ENCODE data around the gene CAMSAP3. TPM values are rescaled to one million over a fixed set of nuclear protein-coding genes. Genes with fewer than 3 reads are reported as not detected.
"Not testable (repeated sequence)": the region's sequence is repeated elsewhere in the genome, so short reads cannot be mapped to it uniquely, and the experiment has no call there.

CAMSAP3 gene
- total RNA-seq, 1 experiment from 2014 or later = 6.7 TPM

DNA sequence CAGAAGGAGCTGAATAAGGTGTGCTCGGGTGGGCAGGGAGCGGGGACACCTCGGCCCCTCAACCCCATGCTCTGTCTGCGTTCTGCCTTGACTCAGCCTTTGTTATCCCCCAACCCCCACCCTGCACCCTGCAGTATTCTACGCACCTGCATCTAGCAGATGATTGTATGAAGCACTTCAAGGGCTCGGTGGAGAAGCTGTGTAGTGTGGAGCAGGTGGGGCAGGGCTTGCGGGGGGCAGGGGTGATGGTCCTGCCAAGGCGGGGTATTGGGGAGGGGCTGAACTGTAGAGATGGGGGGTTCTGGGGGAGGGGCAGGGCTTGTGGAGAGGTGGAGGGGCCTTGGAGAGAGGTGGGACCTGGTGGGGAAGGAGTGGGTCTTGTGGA is 47.4 kb downstream of the CAMSAP3 start:
- Mint-ChIP-seq H3K4me1 (ENCODE audit: insufficient read depth, unreplicated experiment) (peaks cover 5% of the 10 kb centered on the region), H3K27me3 (ENCODE audit: insufficient read depth, unreplicated experiment) (no peaks in the 10 kb centered on the region), H3K36me3 (ENCODE audit: insufficient read depth, unreplicated experiment) (peaks cover 19% of the 10 kb centered on the region), H3K9me3 (ENCODE audit: unreplicated experiment) (no peaks in the 10 kb centered on the region), H3K27ac (ENCODE audit: low read depth, unreplicated experiment) (no peak overlapping the region), H3K4me3 (ENCODE audit: unreplicated experiment) (no peak overlapping the region)
- no peak for DNase-seq (ENCODE audit: unreplicated experiment)
- ChIA-PET CTCF (interaction anchor here (1.6 kb wide), 1 partner anchor 9 kb away, joined by 4 read pairs; no protein-coding TSS in a partner anchor), POLR2A (no interaction called here)
- intact Hi-C loops (cut with micrococcal nuclease) = no loop called here
- TF ChIP-seq, protein P1, sequence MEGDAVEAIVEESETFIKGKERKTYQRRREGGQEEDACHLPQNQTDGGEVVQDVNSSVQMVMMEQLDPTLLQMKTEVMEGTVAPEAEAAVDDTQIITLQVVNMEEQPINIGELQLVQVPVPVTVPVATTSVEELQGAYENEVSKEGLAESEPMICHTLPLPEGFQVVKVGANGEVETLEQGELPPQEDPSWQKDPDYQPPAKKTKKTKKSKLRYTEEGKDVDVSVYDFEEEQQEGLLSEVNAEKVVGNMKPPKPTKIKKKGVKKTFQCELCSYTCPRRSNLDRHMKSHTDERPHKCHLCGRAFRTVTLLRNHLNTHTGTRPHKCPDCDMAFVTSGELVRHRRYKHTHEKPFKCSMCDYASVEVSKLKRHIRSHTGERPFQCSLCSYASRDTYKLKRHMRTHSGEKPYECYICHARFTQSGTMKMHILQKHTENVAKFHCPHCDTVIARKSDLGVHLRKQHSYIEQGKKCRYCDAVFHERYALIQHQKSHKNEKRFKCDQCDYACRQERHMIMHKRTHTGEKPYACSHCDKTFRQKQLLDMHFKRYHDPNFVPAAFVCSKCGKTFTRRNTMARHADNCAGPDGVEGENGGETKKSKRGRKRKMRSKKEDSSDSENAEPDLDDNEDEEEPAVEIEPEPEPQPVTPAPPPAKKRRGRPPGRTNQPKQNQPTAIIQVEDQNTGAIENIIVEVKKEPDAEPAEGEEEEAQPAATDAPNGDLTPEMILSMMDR (IDR thresholded peaks at IDR 0.05; ENCODE audit: unreplicated experiment) = no peak
- no TSS peak for BruUV-seq (replicated peaks)

DNA sequence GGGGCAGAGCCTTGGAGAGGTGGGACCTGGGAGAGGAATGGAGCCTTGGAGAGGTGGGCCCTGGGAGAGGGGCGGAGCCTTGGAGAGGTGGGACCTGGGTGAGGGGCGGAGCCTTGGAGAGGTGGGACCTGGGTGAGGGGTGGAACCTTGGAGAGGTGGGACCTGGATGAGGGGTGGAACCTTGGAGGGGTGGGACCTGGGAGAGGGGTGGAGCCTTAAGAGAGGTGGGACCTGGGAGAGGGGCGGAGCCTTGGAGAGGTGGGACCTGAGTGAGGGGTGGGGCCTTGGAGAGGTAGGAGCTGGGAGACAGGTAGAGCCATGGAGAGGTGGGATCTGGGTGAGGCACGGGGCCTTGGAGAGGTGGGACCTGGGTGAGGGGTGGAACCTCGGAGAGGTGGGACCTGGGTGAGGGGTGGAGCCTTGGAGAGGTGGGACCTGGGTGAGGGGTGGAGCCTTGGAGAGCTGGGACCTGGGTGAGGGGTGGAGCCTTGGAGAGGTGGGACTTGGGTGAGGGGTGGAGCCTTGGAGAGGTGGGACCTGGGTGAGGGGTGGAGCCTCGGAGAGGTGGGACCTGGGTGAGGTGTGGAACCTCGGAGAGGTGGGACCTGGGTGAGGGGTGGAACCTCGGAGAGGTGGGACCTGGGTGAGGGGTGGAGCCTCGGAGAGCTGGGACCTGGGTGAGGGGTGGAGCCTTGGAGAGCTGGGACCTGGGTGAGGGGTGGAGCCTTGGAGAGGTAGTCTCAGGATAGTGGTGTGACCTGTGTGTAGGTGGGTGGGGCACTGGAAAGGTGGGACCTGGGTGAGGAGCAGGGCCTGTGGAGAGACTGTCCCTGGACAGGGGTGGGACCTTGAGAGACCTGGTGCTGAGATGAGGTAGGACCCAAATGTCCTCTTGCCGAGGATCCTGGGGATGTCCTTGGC is 48.2 kb downstream of the CAMSAP3 start:
- POLR2A ChIA-PET = interaction anchor here (1.1 kb wide), 1 partner anchor 25 kb away, joined by 3 read pairs; the partner anchor contains the start of gene RETN
- CTCF ChIA-PET = interaction anchor here (0.6 kb wide), 1 partner anchor 9 kb away, joined by 5 read pairs; no protein-coding TSS in a partner anchor
- peak; percentile 43 for DNase-seq (ENCODE audit: unreplicated experiment)
- H3K36me3 Mint-ChIP-seq (ENCODE audit: insufficient read depth, unreplicated experiment) = peaks cover 20% of the 10 kb centered on the region
- BruUV-seq (replicated peaks); H3K27me3 Mint-ChIP-seq (ENCODE audit: insufficient read depth, unreplicated experiment); H3K4me3 Mint-ChIP-seq (ENCODE audit: unreplicated experiment); H3K27ac Mint-ChIP-seq (ENCODE audit: low read depth, unreplicated experiment); H3K4me1 Mint-ChIP-seq (ENCODE audit: insufficient read depth, unreplicated experiment); intact Hi-C loops (cut with micrococcal nuclease); H3K9me3 Mint-ChIP-seq (ENCODE audit: unreplicated experiment): not testable (repeated sequence)

DNA sequence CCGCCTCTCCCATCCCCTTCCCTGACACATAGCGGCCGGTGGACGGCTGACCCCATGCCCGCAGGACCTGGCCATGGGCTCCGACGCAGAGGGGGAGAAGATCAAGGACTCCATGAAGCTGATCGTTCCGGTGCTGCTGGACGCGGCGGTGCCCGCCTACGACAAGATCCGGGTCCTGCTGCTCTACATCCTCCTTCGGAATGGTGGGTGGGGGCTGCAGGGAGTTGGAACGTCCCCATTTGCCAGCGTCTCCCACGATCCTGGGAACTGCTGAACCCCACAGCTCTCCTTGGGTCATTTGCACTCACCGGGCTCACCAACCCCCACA is 48.9 kb downstream of the CAMSAP3 start:
- TF ChIP-seq, protein P1 (IDR thresholded peaks at IDR 0.05; ENCODE audit: unreplicated experiment) = no peak
- no peak for DNase-seq (ENCODE audit: unreplicated experiment)
- no peaks in the 10 kb centered on the region for H3K9me3 Mint-ChIP-seq (ENCODE audit: unreplicated experiment)
- BruUV-seq (replicated peaks) = no TSS peak
- H3K27me3 Mint-ChIP-seq (ENCODE audit: insufficient read depth, unreplicated experiment) = no peaks in the 10 kb centered on the region
- H3K4me1 Mint-ChIP-seq (ENCODE audit: insufficient read depth, unreplicated experiment) = peaks cover 5% of the 10 kb centered on the region
- CTCF ChIA-PET = interaction anchor here (0.7 kb wide), 1 partner anchor 10 kb away, joined by 3 read pairs; no protein-coding TSS in a partner anchor
- H3K4me3 Mint-ChIP-seq (ENCODE audit: unreplicated experiment) = no peak overlapping the region
- peaks cover 20% of the 10 kb centered on the region for H3K36me3 Mint-ChIP-seq (ENCODE audit: insufficient read depth, unreplicated experiment)
- POLR2A ChIA-PET = interaction anchor here (1.1 kb wide), 1 partner anchor 24 kb away, joined by 3 read pairs; the partner anchor contains the start of gene RETN
- intact Hi-C loops (cut with micrococcal nuclease) = no loop called here
- no peak overlapping the region for H3K27ac Mint-ChIP-seq (ENCODE audit: low read depth, unreplicated experiment)

DNA sequence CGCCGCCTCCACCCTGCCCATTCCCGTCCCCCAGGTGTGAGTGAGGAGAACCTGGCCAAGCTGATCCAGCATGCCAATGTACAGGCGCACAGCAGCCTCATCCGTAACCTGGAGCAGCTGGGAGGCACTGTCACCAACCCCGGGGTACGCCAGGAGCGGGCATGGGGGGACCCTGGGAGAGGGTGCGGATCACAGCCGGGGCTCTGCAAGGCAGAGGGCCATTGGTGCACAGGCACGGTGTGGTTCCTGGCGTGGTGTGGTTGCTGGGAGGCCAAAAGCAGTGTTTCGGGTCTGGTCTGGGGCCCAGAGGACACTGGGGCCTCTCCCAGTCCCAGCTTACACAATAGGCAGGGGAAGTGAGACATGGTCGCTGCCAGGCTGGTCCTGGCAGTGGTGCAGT is 49.5 kb downstream of the CAMSAP3 start:
- Mint-ChIP-seq H3K36me3 (ENCODE audit: insufficient read depth, unreplicated experiment) (peaks cover 20% of the 10 kb centered on the region), H3K27me3 (ENCODE audit: insufficient read depth, unreplicated experiment) (no peaks in the 10 kb centered on the region), H3K4me1 (ENCODE audit: insufficient read depth, unreplicated experiment) (peaks cover under 1% of the 10 kb centered on the region), H3K27ac (ENCODE audit: low read depth, unreplicated experiment) (no peak overlapping the region), H3K4me3 (ENCODE audit: unreplicated experiment) (no peak overlapping the region), H3K9me3 (ENCODE audit: unreplicated experiment) (no peaks in the 10 kb centered on the region)
- ChIA-PET CTCF (interaction anchor here (0.7 kb wide), 1 partner anchor 10 kb away, joined by 3 read pairs; no protein-coding TSS in a partner anchor), POLR2A (interaction anchor here (1.1 kb wide), 1 partner anchor 23 kb away, joined by 3 read pairs; the partner anchor contains the start of gene RETN)
- no peak for DNase-seq (ENCODE audit: unreplicated experiment)
- TF ChIP-seq, protein P1 (IDR thresholded peaks at IDR 0.05; ENCODE audit: unreplicated experiment) = no peak
- intact Hi-C loops (cut with micrococcal nuclease) = no loop called here
- BruUV-seq (replicated peaks) = no TSS peak
